ENCODE data around the gene PCSK7. TPM values are rescaled to one million over a fixed set of nuclear protein-coding genes. Genes with fewer than 3 reads are reported as not detected.

Gene PCSK7
- total and polyA plus RNA-seq, 9 donors: 14.5 to 67.7 (median 31.1) TPM

GRCh38 chr11:117226388-117227385 is 5.2 kb downstream of the PCSK7 start:
- peak in 2 of 5 donors; percentile 51 to 53 for DNase-seq
- no peaks in the 10 kb centered on the region for H3K36me3 ChIP-seq
- no peaks in the 10 kb centered on the region for H3K27me3 ChIP-seq
- H3K27ac ChIP-seq: no peak overlapping the region
- intact Hi-C loops (cut with DNase I): loop anchor here (5.0 to 10.0 kb wide), 10 partner anchors 44 to 494 kb away; partner anchors contain the start of genes APOA5 (in 1 of the 4), SIDT2 (in 1 of the 4) and SIK3 (in 1 of the 4)
- peaks cover 4% of the 10 kb centered on the region for H3K4me1 ChIP-seq (ENCODE audit: insufficient read depth)
- no peak for TF ChIP-seq POLR2A (IDR thresholded peaks at IDR 0.05)
- TF ChIP-seq CTCF (IDR thresholded peaks at IDR 0.05): peak; percentile 54 to 84 (median 80)
- TF ChIP-seq EP300 (IDR thresholded peaks at IDR 0.05): no peak
- 63 to 65% (median 65%) methylated on average over 19 of the region's 19 CpGs for WGBS, 3 donors
- H3K9me3 ChIP-seq: no peaks in the 10 kb centered on the region
- H3K4me3 ChIP-seq: no peak overlapping the region

- no peaks in the 10 kb centered on the region for H3K27me3 ChIP-seq
- H3K4me3 ChIP-seq: no peak overlapping the region
- intact Hi-C loops (cut with DNase I): loop anchor here (5.0 to 10.0 kb wide), 10 partner anchors 43 to 493 kb away; partner anchors contain the start of genes APOA5 (in 1 of the 4), SIDT2 (in 1 of the 4) and SIK3 (in 1 of the 4)
- 91 to 95% (median 93%) methylated on average over 9 of the region's 9 CpGs for WGBS, 3 donors
- H3K27ac ChIP-seq: no peak overlapping the region
- peaks cover 11% of the 10 kb centered on the region for H3K4me1 ChIP-seq (ENCODE audit: insufficient read depth)
- DNase-seq: peak in 1 of 5 donors; percentile 24
- H3K9me3 ChIP-seq: no peaks in the 10 kb centered on the region
- no peak for TF ChIP-seq EP300 (IDR thresholded peaks at IDR 0.05)
- TF ChIP-seq CTCF (IDR thresholded peaks at IDR 0.05): no peak
- TF ChIP-seq POLR2A (IDR thresholded peaks at IDR 0.05): no peak
- no peaks in the 10 kb centered on the region for H3K36me3 ChIP-seq
Observed at GRCh38 chr11:117225553-117226170, 6.2 kb downstream of the PCSK7 start.

GRCh38 chr11:117223741-117224689 is 7.9 kb downstream of the PCSK7 start:
- WGBS, 3 donors: 80 to 87% (median 82%) methylated on average over 17 of the region's 17 CpGs
- Histone ChIP-seq H3K27ac (peak overlapping the region in 1 of 2 donors; percentile 17), H3K27me3 (no peaks in the 10 kb centered on the region), H3K9me3 (no peaks in the 10 kb centered on the region), H3K4me3 (no peak overlapping the region), H3K36me3 (no peaks in the 10 kb centered on the region), H3K4me1 (ENCODE audit: insufficient read depth) (peaks cover 24% of the 10 kb centered on the region)
- TF ChIP-seq EP300 (IDR thresholded peaks at IDR 0.05) (no peak), POLR2A (IDR thresholded peaks at IDR 0.05) (no peak), CTCF (IDR thresholded peaks at IDR 0.05) (no peak)
- intact Hi-C loops (cut with DNase I): loop anchor here (5.0 to 10.0 kb wide), 7 partner anchors 37 to 429 kb away; partner anchors contain the start of genes APOA5 (in 1 of the 4) and SIDT2 (in 1 of the 4)
- DNase-seq: peak in 2 of 5 donors; percentile 18 to 22
